ENCODE data around the gene ACOX3. TPM values are rescaled to one million over a fixed set of nuclear protein-coding genes. Genes with fewer than 3 reads are reported as not detected.

Gene ACOX3
- total RNA-seq, 1 donor from 2014 or later = 23.8 TPM

- H3K9me3 Mint-ChIP-seq (ENCODE audit: unreplicated experiment) = peaks cover 5% of the 10 kb centered on the region
- no peak for TF ChIP-seq CTCF (IDR thresholded peaks at IDR 0.05; ENCODE audit: partially characterized antibody, unreplicated experiment)
- no peaks in the 10 kb centered on the region for H3K4me1 Mint-ChIP-seq (ENCODE audit: low read depth, unreplicated experiment)
- H3K36me3 Mint-ChIP-seq (ENCODE audit: unreplicated experiment) = peaks cover 11% of the 10 kb centered on the region
- DNase-seq = no peak
- no peak overlapping the region for H3K4me3 Mint-ChIP-seq (ENCODE audit: unreplicated experiment)
- no peaks in the 10 kb centered on the region for H3K27me3 Mint-ChIP-seq (ENCODE audit: unreplicated experiment)
- H3K27ac Mint-ChIP-seq (ENCODE audit: unreplicated experiment) = no peak overlapping the region
Observed at GRCh38 chr4:8338351-8338961, 102.1 kb downstream of the ACOX3 start.

GRCh38 chr4:8336412-8337075 lies 104.0 kb downstream of the ACOX3 start:
- H3K4me3 Mint-ChIP-seq (ENCODE audit: unreplicated experiment) = no peak overlapping the region
- no peak overlapping the region for H3K27ac Mint-ChIP-seq (ENCODE audit: unreplicated experiment)
- no peaks in the 10 kb centered on the region for H3K27me3 Mint-ChIP-seq (ENCODE audit: unreplicated experiment)
- TF ChIP-seq CTCF (IDR thresholded peaks at IDR 0.05; ENCODE audit: partially characterized antibody, unreplicated experiment) = no peak
- peaks cover 8% of the 10 kb centered on the region for H3K9me3 Mint-ChIP-seq (ENCODE audit: unreplicated experiment)
- DNase-seq = no peak
- peaks cover 19% of the 10 kb centered on the region for H3K36me3 Mint-ChIP-seq (ENCODE audit: unreplicated experiment)
- no peaks in the 10 kb centered on the region for H3K4me1 Mint-ChIP-seq (ENCODE audit: low read depth, unreplicated experiment)

- Mint-ChIP-seq H3K27me3 (ENCODE audit: unreplicated experiment) (no peaks in the 10 kb centered on the region), H3K4me3 (ENCODE audit: unreplicated experiment) (no peak overlapping the region), H3K9me3 (ENCODE audit: unreplicated experiment) (peaks cover 8% of the 10 kb centered on the region), H3K4me1 (ENCODE audit: low read depth, unreplicated experiment) (no peaks in the 10 kb centered on the region), H3K27ac (ENCODE audit: unreplicated experiment) (no peak overlapping the region), H3K36me3 (ENCODE audit: unreplicated experiment) (peaks cover 20% of the 10 kb centered on the region)
- TF ChIP-seq CTCF (IDR thresholded peaks at IDR 0.05; ENCODE audit: partially characterized antibody, unreplicated experiment) = no peak
- DNase-seq = no peak
Observed at GRCh38 chr4:8335848-8336247, 104.7 kb downstream of the ACOX3 start.

- Mint-ChIP-seq H3K4me1 (ENCODE audit: low read depth, unreplicated experiment) (no peaks in the 10 kb centered on the region), H3K27me3 (ENCODE audit: unreplicated experiment) (no peaks in the 10 kb centered on the region), H3K4me3 (ENCODE audit: unreplicated experiment) (no peak overlapping the region), H3K36me3 (ENCODE audit: unreplicated experiment) (peaks cover 20% of the 10 kb centered on the region), H3K27ac (ENCODE audit: unreplicated experiment) (no peak overlapping the region), H3K9me3 (ENCODE audit: unreplicated experiment) (peaks cover 8% of the 10 kb centered on the region)
- DNase-seq = no peak
- no peak for TF ChIP-seq CTCF (IDR thresholded peaks at IDR 0.05; ENCODE audit: partially characterized antibody, unreplicated experiment)
Observed at GRCh38 chr4:8334786-8335460, 105.6 kb downstream of the ACOX3 start.

Measured in glutamatergic neuron (in vitro differentiated cells).